GM12878 (cell line): ENCODE results near the gene LAMB4. TPM values are rescaled to one million over a fixed set of nuclear protein-coding genes. Genes with fewer than 3 reads are reported as not detected.

Experiments
- ATAC-seq: fragments of 200-7000 bp; cut with Tn5 transposase; 3 replicates; pipeline ENCODE4 v1.9.1; 2020; ENCODE audit warnings: mild to moderate bottlenecking, moderate library complexity
- BruUV-seq: library from RNA; stranded (reverse); fragments of 400-500 nt; replicated peaks from 2 replicates; lab custom pipeline; 2021; lab: Mats Ljungman, UMichigan
- CTCF ChIA-PET: fragments of 300-600 bp; sonication (Branson Sonifier 250); formaldehyde crosslinking; extraction: SDS; loops from one replicate; lab custom pipeline; 2021; ENCODE audit warnings: inconsistent platforms; lab: Yijun Ruan, JAX
- POLR2A ChIA-PET: fragments of 350-600 bp; formaldehyde crosslinking; extraction: SDS; loops from one replicate; lab custom pipeline; 2021; ENCODE audit warnings: inconsistent platforms; lab: Charles Lee
- RAD21 ChIA-PET: fragments of 300-600 bp; sonication (Branson Sonifier 250); formaldehyde crosslinking; loops from one replicate; lab custom pipeline; 2023; ENCODE audit warnings: antibody characterized with exemption; ENCODE audit not compliant: unreplicated experiment; lab: Charles Lee
- SMC1A ChIA-PET: fragments of 300-600 bp; sonication (Branson Sonifier 250); formaldehyde crosslinking; loops from one replicate; lab custom pipeline; 2023; ENCODE audit not compliant: unreplicated experiment, uncharacterized antibody; lab: Charles Lee
- DNase-seq: peaks from one replicate; pipeline ENCODE4 v3.0.0-alpha.2; 2011; ENCODE audit warnings: low read depth, low spot score
- FAIRE-seq: peaks from 3 replicates; lab custom pipeline; 2011; peaks lifted over from hg19 to GRCh38; lab: Jason Lieb, UNC
- H2AFZ ChIP-seq: 2 replicates; pipeline ENCODE4 v1.6.0; 2011; ENCODE audit warnings: low read depth, low read length, control low read depth; ENCODE audit not compliant: control insufficient read depth
- H3K27ac ChIP-seq: 2 replicates; pipeline ENCODE4 v1.5.1; 2011; ENCODE audit warnings: control low read depth; ENCODE audit not compliant: control insufficient read depth, insufficient read depth
- H3K27me3 ChIP-seq, 2 experiments: replicated peaks in 1 of 2; 2 replicates each; pipeline versions ENCODE4 v1.6.0 to v1.6.1; 2011; ENCODE audit warnings: low read length in 1 of 2; ENCODE audit not compliant: control insufficient read depth in 2 of 2, insufficient read depth in 2 of 2
- H3K36me3 ChIP-seq, 2 experiments: 2 replicates each; pipeline ENCODE4 v1.5.1; 2011; ENCODE audit warnings: low read length in 1 of 2; ENCODE audit not compliant: control insufficient read depth in 2 of 2, insufficient read depth in 2 of 2
- H3K4me1 ChIP-seq: 2 replicates; pipeline ENCODE4 v1.6.1; 2011; ENCODE audit warnings: mild to moderate bottlenecking, low read length, moderate library complexity, mixed read lengths; ENCODE audit not compliant: control insufficient read depth, insufficient read depth
- H3K4me2 ChIP-seq: 2 replicates; pipeline ENCODE4 v1.6.0; 2011; ENCODE audit warnings: control low read depth; ENCODE audit not compliant: control insufficient read depth, insufficient read depth
- H3K4me3 ChIP-seq: fragments of 200-600 bp; sonication (generic); 2 replicates; pipeline ENCODE4 v1.5.1; 2016
- H3K79me2 ChIP-seq: 2 replicates; pipeline ENCODE4 v1.6.0; 2011; ENCODE audit warnings: low read length; ENCODE audit not compliant: control insufficient read depth, insufficient read depth
- H3K9ac ChIP-seq: 2 replicates; pipeline ENCODE4 v1.8.0; 2011; ENCODE audit warnings: low read length, control low read depth, mixed read lengths; ENCODE audit not compliant: control insufficient read depth, insufficient read depth
- H3K9me3 ChIP-seq: replicated peaks from 3 replicates; pipeline ENCODE4 v1.5.1; 2011; ENCODE audit warnings: mild to moderate bottlenecking, low read length; ENCODE audit not compliant: control insufficient read depth, insufficient read depth
- H4K20me1 ChIP-seq: 2 replicates; pipeline ENCODE4 v1.6.0; 2011; ENCODE audit not compliant: control insufficient read depth, insufficient read depth
- ATF2 ChIP-seq: IDR thresholded peaks from 2 replicates; pipeline ENCODE4 v1.6.1; 2012; ENCODE audit warnings: low read length, inconsistent platforms
- CHD4 ChIP-seq: fragments of 200-600 bp; sonication (generic); IDR thresholded peaks from 2 replicates; pipeline ENCODE4 v1.6.1; 2016; ENCODE audit warnings: mild to moderate bottlenecking
- PML ChIP-seq: IDR thresholded peaks from 2 replicates; pipeline ENCODE4 v1.6.1; 2012; ENCODE audit warnings: low read length, inconsistent platforms
- RB1 ChIP-seq: fragments of 450-650 bp; formaldehyde crosslinking; IDR thresholded peaks from 2 replicates; pipeline ENCODE4 v1.6.1; 2017; ENCODE audit warnings: mild to moderate bottlenecking, borderline replicate concordance
- SIN3A ChIP-seq: IDR thresholded peaks from 2 replicates; pipeline ENCODE4 v1.6.1; 2012; ENCODE audit warnings: low read depth, low read length, improper control_type of control experiment
- SIX5 ChIP-seq: IDR thresholded peaks from 2 replicates; pipeline ENCODE4 v1.6.1; 2011; ENCODE audit warnings: mild to moderate bottlenecking, low read depth, low read length, moderate library complexity; ENCODE audit not compliant: severe bottlenecking
- WGBS: methylation state at CpG from one replicate; pipeline ENCODE4 v1.1.6; 2016; ENCODE audit warnings: low lambda C conversion rate; ENCODE audit not compliant: insufficient replicate concordance, insufficient coverage; ENCODE audit errors: missing lambda C conversion rate; 5-methylcytosine and 5-hydroxymethylcytosine counted together
- in situ Hi-C: fragments of 300-500 bp; cut with MboI; formaldehyde crosslinking; loops from 9 replicates; pipeline ENCODE4 v1.14.3; 2018; ENCODE audit warnings: mixed read lengths
- intact Hi-C: fragments of 100-400 bp; cut with micrococcal nuclease; formaldehyde crosslinking; loops from one replicate; pipeline ENCODE4 v1.14.2; 2022; ENCODE audit not compliant: unreplicated experiment
- polyA plus RNA-seq, 11 experiments: library from polyadenylated mRNA; depleted of rRNA in 4 of 11; unstranded in 6 of 11; stranded (reverse) in 5 of 11; fragments of >200 nt; fragmentation: Nextera tagmentation in 4 of 11; fragmentation: Illumina TruSeq in 1 of 11; extraction: Ambion mirVana in 4 of 11; extraction: Trizol in 1 of 11; gene quantifications; 1 replicate in 1 of 11; 2 replicates in 10 of 11; pipeline versions ENCODE4 v1.2.1 to v1.2.3, GENCODE V29; 2011 to 2016; ENCODE audit warnings: inconsistent platforms in 2 of 11, missing spikeins in 2 of 11, low read depth in 1 of 11
- total RNA-seq, 4 experiments: library from RNA; depleted of rRNA in 3 of 4; stranded (reverse); fragments of >200 nt in 3 of 4; fragmentation: Illumina TruSeq in 1 of 4; extraction: Trizol in 1 of 4; gene quantifications; 2 replicates each; pipeline versions ENCODE4 v1.2.1 to v1.2.3, GENCODE V29; 2013 to 2021
- TF ChIP-seq, protein P1 (sequence below): fragments of 450-650 bp; IDR thresholded peaks from 2 replicates; pipeline ENCODE4 v1.6.1; 2017; ENCODE audit warnings: mild to moderate bottlenecking, moderate library complexity
- TF ChIP-seq, protein P2 (sequence below): fragments of 450-650 bp; formaldehyde crosslinking; IDR thresholded peaks from 2 replicates; pipeline ENCODE4 v1.5.0; 2022; ENCODE audit warnings: mild to moderate bottlenecking, missing genetic modification characterization

Gene LAMB4
- total and polyA plus RNA-seq, 10 of the 15 experiments (the other 5 are each of a cell fraction or from before 2014, with no cell fraction given) = 0.04 to 0.06 TPM; not detected in 8

DNA sequence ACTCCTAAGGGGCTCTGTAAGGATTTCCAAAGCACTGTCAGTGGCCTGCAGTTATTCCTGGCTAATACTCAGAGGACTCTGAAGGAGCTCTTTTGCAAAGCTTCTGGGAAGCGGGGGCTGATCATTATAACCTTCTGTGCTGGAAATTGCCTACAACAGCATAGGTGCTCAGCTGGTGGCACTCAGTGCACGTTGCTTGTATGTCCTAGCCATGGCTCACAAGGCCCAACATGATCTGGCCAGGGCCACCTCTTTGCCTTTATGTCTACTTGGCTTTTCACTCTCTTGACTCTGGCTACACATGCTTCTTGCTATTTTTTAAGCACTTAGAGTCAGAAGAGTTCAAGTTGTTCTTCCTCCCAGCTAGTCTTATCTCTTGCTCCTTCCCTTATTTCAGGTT is 17.5 kb downstream of the LAMB4 start:
- no peak for TF ChIP-seq SIN3A
- TF ChIP-seq, protein P1, sequence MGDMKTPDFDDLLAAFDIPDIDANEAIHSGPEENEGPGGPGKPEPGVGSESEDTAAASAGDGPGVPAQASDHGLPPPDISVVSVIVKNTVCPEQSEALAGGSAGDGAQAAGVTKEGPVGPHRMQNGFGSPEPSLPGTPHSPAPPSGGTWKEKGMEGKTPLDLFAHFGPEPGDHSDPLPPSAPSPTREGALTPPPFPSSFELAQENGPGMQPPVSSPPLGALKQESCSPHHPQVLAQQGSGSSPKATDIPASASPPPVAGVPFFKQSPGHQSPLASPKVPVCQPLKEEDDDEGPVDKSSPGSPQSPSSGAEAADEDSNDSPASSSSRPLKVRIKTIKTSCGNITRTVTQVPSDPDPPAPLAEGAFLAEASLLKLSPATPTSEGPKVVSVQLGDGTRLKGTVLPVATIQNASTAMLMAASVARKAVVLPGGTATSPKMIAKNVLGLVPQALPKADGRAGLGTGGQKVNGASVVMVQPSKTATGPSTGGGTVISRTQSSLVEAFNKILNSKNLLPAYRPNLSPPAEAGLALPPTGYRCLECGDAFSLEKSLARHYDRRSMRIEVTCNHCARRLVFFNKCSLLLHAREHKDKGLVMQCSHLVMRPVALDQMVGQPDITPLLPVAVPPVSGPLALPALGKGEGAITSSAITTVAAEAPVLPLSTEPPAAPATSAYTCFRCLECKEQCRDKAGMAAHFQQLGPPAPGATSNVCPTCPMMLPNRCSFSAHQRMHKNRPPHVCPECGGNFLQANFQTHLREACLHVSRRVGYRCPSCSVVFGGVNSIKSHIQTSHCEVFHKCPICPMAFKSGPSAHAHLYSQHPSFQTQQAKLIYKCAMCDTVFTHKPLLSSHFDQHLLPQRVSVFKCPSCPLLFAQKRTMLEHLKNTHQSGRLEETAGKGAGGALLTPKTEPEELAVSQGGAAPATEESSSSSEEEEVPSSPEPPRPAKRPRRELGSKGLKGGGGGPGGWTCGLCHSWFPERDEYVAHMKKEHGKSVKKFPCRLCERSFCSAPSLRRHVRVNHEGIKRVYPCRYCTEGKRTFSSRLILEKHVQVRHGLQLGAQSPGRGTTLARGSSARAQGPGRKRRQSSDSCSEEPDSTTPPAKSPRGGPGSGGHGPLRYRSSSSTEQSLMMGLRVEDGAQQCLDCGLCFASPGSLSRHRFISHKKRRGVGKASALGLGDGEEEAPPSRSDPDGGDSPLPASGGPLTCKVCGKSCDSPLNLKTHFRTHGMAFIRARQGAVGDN = no peak
- TF ChIP-seq RB1 = no peak
- TF ChIP-seq PML = no peak
- no peak for TF ChIP-seq ATF2
- no peak for TF ChIP-seq CHD4
- no peak for TF ChIP-seq SIX5
- TF ChIP-seq, protein P2, sequence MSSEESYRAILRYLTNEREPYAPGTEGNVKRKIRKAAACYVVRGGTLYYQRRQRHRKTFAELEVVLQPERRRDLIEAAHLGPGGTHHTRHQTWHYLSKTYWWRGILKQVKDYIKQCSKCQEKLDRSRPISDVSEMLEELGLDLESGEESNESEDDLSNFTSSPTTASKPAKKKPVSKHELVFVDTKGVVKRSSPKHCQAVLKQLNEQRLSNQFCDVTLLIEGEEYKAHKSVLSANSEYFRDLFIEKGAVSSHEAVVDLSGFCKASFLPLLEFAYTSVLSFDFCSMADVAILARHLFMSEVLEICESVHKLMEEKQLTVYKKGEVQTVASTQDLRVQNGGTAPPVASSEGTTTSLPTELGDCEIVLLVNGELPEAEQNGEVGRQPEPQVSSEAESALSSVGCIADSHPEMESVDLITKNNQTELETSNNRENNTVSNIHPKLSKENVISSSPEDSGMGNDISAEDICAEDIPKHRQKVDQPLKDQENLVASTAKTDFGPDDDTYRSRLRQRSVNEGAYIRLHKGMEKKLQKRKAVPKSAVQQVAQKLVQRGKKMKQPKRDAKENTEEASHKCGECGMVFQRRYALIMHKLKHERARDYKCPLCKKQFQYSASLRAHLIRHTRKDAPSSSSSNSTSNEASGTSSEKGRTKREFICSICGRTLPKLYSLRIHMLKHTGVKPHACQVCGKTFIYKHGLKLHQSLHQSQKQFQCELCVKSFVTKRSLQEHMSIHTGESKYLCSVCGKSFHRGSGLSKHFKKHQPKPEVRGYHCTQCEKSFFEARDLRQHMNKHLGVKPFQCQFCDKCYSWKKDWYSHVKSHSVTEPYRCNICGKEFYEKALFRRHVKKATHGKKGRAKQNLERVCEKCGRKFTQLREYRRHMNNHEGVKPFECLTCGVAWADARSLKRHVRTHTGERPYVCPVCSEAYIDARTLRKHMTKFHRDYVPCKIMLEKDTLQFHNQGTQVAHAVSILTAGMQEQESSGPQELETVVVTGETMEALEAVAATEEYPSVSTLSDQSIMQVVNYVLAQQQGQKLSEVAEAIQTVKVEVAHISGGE (CRISPR knock-in tag) = no peak
- TF ChIP-seq, all 136 proteins: peak for 0
- no peaks in the 10 kb centered on the region for H4K20me1 ChIP-seq
- POLR2A ChIA-PET = interaction anchor here (1.0 to 1.3 kb wide), 2 partner anchors 30 to 33 kb away, joined by 4 read pairs; no protein-coding TSS in a partner anchor
- H3K27ac ChIP-seq = no peak overlapping the region
- ATAC-seq (no peak), DNase-seq (no peak), FAIRE-seq (no peak)
- no peak overlapping the region for H3K4me3 ChIP-seq
- H3K36me3 ChIP-seq = no peaks in the 10 kb centered on the region
- no TSS peak for BruUV-seq
- H2AFZ ChIP-seq = no peak overlapping the region
- no peaks in the 10 kb centered on the region for H3K9me3 ChIP-seq
- SMC1A ChIA-PET = interaction anchor here (0.9 to 3.4 kb wide), 9 partner anchors 17 to 390 kb away, joined by 3 to 130 read pairs (median 9); partner anchors contain the start of gene LAMB4
- H3K4me2 ChIP-seq = no peak overlapping the region
- CTCF ChIA-PET = interaction anchor here (0.6 to 11.0 kb wide), 15 partner anchors 10 to 884 kb away, joined by 3 to 254 read pairs (median 6); no protein-coding TSS in a partner anchor
- no peak overlapping the region for H3K9ac ChIP-seq
- no peaks in the 10 kb centered on the region for H3K4me1 ChIP-seq
- H3K79me2 ChIP-seq = no peaks in the 10 kb centered on the region
- in situ Hi-C loops (loop anchor here (5.0 kb wide), 1 partner anchor 35 kb away; no protein-coding TSS in a partner anchor), intact Hi-C loops (loop anchor here (5.0 kb wide), 1 partner anchor 350 kb away; no protein-coding TSS in a partner anchor)
- H3K27me3 ChIP-seq = no peaks in the 10 kb centered on the region
- 18% methylated on average over 2 of the region's 2 CpGs for WGBS
- RAD21 ChIA-PET = interaction anchor here (1.1 to 6.3 kb wide), 7 partner anchors 21 to 347 kb away, joined by 3 to 142 read pairs (median 4); no protein-coding TSS in a partner anchor
